BE2C (cell line): ENCODE results near the gene DOC2A.

ENCODE experiments used
- DNase-seq: peaks from one replicate; pipeline ENCODE4 v3.0.0-alpha.2; 2020
- H3K27me3 ChIP-seq: fragments of 250-450 bp; sonication (Bioruptor Pico); 2 replicates; pipeline ENCODE4 v1.5.1; 2020; ENCODE audit warnings: mild to moderate bottlenecking
- H3K36me3 ChIP-seq: fragments of 250-450 bp; sonication (Bioruptor Pico); 2 replicates; pipeline ENCODE4 v1.5.1; 2020; ENCODE audit warnings: mild to moderate bottlenecking
- H3K4me1 ChIP-seq: fragments of 250-450 bp; sonication (Bioruptor Pico); 2 replicates; pipeline ENCODE4 v1.5.1; 2020
- H3K4me3 ChIP-seq: 2 replicates; pipeline ENCODE4 v1.5.1; 2011; ENCODE audit warnings: low read depth, low read length
- H3K9me3 ChIP-seq: fragments of 250-450 bp; sonication (Bioruptor Pico); 2 replicates; pipeline ENCODE4 v1.5.1; 2020
- TF ChIP-seq, protein P1 (sequence below): IDR thresholded peaks from 2 replicates; pipeline ENCODE4 v1.5.1; 2012; ENCODE audit warnings: mild to moderate bottlenecking, low read depth, low read length

The DOC2A gene

GRCh38 chr16:29988346-29989075 lies 22.3 kb downstream of the DOC2A start:
- peaks cover 81% of the 10 kb centered on the region for H3K36me3 ChIP-seq
- H3K4me1 ChIP-seq = no peaks in the 10 kb centered on the region
- H3K9me3 ChIP-seq = no peaks in the 10 kb centered on the region
- TF ChIP-seq, protein P1, sequence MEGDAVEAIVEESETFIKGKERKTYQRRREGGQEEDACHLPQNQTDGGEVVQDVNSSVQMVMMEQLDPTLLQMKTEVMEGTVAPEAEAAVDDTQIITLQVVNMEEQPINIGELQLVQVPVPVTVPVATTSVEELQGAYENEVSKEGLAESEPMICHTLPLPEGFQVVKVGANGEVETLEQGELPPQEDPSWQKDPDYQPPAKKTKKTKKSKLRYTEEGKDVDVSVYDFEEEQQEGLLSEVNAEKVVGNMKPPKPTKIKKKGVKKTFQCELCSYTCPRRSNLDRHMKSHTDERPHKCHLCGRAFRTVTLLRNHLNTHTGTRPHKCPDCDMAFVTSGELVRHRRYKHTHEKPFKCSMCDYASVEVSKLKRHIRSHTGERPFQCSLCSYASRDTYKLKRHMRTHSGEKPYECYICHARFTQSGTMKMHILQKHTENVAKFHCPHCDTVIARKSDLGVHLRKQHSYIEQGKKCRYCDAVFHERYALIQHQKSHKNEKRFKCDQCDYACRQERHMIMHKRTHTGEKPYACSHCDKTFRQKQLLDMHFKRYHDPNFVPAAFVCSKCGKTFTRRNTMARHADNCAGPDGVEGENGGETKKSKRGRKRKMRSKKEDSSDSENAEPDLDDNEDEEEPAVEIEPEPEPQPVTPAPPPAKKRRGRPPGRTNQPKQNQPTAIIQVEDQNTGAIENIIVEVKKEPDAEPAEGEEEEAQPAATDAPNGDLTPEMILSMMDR = no peak
- DNase-seq = no peak
- H3K4me3 ChIP-seq = no peak overlapping the region
- no peaks in the 10 kb centered on the region for H3K27me3 ChIP-seq

- Histone ChIP-seq H3K27me3 (no peaks in the 10 kb centered on the region), H3K4me3 (no peak overlapping the region), H3K4me1 (no peaks in the 10 kb centered on the region), H3K36me3 (peaks cover 82% of the 10 kb centered on the region), H3K9me3 (no peaks in the 10 kb centered on the region)
- no peak for DNase-seq
- TF ChIP-seq, protein P1 = no peak
Observed at GRCh38 chr16:29987371-29988085, 23.3 kb downstream of the DOC2A start.

- Histone ChIP-seq H3K27me3 (no peaks in the 10 kb centered on the region), H3K4me1 (no peaks in the 10 kb centered on the region), H3K9me3 (no peaks in the 10 kb centered on the region), H3K36me3 (peaks cover 84% of the 10 kb centered on the region), H3K4me3 (no peak overlapping the region)
- TF ChIP-seq, protein P1 = no peak
- DNase-seq = no peak
Observed at GRCh38 chr16:29986931-29987330, 23.9 kb downstream of the DOC2A start.

DNA sequence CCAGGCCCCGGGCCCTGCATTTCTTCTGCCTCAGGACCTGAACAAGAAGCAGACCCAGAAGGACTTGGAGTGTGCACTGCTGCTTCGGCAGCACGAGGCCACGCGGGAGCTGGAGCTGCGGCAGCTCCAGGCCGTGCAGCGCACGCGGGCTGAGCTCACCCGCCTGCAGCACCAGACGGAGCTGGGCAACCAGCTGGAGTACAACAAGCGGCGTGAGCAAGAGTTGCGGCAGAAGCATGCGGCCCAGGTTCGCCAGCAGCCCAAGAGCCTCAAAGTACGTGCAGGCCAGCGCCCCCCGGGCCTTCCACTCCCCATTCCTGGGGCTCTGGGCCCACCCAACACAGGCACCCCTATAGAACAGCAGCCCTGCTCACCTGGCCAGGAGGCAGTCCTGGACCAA lies 24.6 kb downstream of the DOC2A start:
- Histone ChIP-seq H3K9me3 (no peaks in the 10 kb centered on the region), H3K36me3 (peaks cover 88% of the 10 kb centered on the region), H3K4me3 (no peak overlapping the region), H3K27me3 (no peaks in the 10 kb centered on the region), H3K4me1 (no peaks in the 10 kb centered on the region)
- TF ChIP-seq, protein P1 = no peak
- DNase-seq = no peak

DNA sequence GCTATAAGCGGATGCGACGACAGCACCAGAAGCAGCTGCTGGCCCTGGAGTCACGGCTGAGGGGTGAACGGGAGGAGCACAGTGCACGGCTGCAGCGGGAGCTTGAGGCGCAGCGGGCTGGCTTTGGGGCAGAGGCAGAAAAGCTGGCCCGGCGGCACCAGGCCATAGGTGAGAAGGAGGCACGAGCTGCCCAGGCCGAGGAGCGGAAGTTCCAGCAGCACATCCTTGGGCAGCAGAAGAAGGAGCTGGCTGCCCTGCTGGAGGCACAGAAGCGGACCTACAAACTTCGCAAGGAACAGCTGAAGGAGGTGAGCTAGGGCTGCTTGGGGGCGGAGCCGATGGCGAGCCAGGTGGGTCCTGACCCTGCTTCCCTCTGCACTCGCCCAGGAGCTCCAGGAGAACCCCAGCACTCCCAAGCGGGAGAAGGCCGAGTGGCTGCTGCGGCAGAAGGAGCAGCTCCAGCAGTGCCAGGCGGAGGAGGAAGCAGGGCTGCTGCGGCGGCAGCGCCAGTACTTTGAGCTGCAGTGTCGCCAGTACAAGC lies 25.5 kb downstream of the DOC2A start:
- Histone ChIP-seq H3K4me1 (no peaks in the 10 kb centered on the region), H3K27me3 (no peaks in the 10 kb centered on the region), H3K4me3 (no peak overlapping the region), H3K36me3 (peaks cover 92% of the 10 kb centered on the region), H3K9me3 (no peaks in the 10 kb centered on the region)
- no peak for DNase-seq
- TF ChIP-seq, protein P1 = no peak

DNA sequence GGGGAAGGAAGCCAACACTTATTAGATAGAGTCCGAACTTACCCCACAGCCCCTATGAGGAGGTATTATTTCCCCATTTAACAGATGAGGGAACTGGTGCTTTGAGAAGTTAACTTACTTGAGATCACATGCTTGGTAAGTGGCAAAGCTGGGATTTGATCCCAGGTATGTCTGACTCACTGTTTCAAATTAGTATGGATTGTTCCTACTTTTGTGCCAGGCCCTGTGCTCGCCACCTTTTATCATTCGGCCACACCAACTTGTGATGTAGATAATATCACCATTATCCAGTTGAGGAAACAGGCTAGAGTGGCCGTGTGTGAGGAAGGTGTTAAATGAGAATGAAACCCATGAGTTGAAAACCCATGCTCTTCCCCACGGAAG lies 26.1 kb downstream of the DOC2A start:
- TF ChIP-seq, protein P1 = no peak
- H3K36me3 ChIP-seq = peaks cover 93% of the 10 kb centered on the region
- DNase-seq = no peak

More for the DNA sequence above, 26.1 kb downstream of the DOC2A start:
- Histone ChIP-seq H3K27me3 (no peaks in the 10 kb centered on the region), H3K4me1 (no peaks in the 10 kb centered on the region), H3K9me3 (no peaks in the 10 kb centered on the region), H3K4me3 (no peak overlapping the region)
